Measurements from ENCODE around the gene LDB2.

Gene LDB2

GRCh38 chr4:16867827-16868226 lies 30.6 kb downstream of the LDB2 start:
- H3K4me3 ChIP-seq (ENCODE audit: low read length) = no peak overlapping the region
- no peak for DNase-seq (ENCODE audit: low read depth)
- TF ChIP-seq, protein P1, sequence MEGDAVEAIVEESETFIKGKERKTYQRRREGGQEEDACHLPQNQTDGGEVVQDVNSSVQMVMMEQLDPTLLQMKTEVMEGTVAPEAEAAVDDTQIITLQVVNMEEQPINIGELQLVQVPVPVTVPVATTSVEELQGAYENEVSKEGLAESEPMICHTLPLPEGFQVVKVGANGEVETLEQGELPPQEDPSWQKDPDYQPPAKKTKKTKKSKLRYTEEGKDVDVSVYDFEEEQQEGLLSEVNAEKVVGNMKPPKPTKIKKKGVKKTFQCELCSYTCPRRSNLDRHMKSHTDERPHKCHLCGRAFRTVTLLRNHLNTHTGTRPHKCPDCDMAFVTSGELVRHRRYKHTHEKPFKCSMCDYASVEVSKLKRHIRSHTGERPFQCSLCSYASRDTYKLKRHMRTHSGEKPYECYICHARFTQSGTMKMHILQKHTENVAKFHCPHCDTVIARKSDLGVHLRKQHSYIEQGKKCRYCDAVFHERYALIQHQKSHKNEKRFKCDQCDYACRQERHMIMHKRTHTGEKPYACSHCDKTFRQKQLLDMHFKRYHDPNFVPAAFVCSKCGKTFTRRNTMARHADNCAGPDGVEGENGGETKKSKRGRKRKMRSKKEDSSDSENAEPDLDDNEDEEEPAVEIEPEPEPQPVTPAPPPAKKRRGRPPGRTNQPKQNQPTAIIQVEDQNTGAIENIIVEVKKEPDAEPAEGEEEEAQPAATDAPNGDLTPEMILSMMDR (conservative IDR thresholded peaks at IDR 0.05; ENCODE audit: low read depth, low read length) = no peak

GRCh38 chr4:16866974-16867373 lies 31.5 kb downstream of the LDB2 start:
- TF ChIP-seq, protein P1 (conservative IDR thresholded peaks at IDR 0.05; ENCODE audit: low read depth, low read length) = no peak
- DNase-seq (ENCODE audit: low read depth) = no peak
- no peak overlapping the region for H3K4me3 ChIP-seq (ENCODE audit: low read length)

GRCh38 chr4:16865897-16866283 lies 32.6 kb downstream of the LDB2 start:
- TF ChIP-seq, protein P1 (conservative IDR thresholded peaks at IDR 0.05; ENCODE audit: low read depth, low read length) = no peak
- no peak overlapping the region for H3K4me3 ChIP-seq (ENCODE audit: low read length)

DNA sequence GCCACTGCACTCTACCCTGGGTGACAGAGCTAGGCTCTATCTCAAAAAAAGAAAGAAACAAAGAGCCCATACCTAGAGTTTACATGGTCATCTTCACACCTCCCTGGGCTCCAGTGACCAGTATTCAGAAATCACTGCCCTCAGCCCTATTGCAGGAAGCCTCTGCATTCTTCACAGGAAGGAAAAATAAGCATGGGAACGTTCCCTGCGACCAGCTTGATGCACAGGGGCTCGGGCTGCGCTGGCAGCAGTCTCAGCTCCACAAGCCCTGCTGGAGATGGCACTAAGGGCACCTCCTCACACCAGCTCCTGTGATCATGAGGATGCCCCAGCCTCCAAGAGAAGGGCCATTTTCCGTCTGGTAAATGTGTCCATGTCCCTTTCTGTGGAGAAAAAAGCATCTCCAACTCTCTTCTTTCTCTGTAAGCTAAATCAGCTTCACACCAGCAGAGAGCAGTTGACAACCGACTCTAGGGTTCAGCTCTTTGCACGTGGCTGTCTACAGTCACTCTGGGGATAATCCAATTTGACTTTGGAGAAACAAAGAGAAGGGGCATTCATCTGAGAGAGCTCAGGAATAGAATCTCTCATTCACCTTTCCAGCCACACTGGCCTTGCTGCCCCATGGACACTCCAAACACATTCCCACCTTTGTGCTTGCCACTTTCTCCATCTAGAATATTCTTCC lies 33.1 kb downstream of the LDB2 start:
- DNase-seq (ENCODE audit: low read depth) = no peak
- TF ChIP-seq, protein P1 (conservative IDR thresholded peaks at IDR 0.05; ENCODE audit: low read depth, low read length) = no peak

More at GRCh38 chr4:16865897-16866283, 32.6 kb downstream of the LDB2 start:
- DNase-seq (ENCODE audit: low read depth) = no peak

GRCh38 chr4:16864199-16864598 lies 34.2 kb downstream of the LDB2 start:
- no peak overlapping the region for H3K4me3 ChIP-seq (ENCODE audit: low read length)
- DNase-seq (ENCODE audit: low read depth) = no peak
- TF ChIP-seq, protein P1 (conservative IDR thresholded peaks at IDR 0.05; ENCODE audit: low read depth, low read length) = no peak

More for the DNA sequence above, 33.1 kb downstream of the LDB2 start:
- no peak overlapping the region for H3K4me3 ChIP-seq (ENCODE audit: low read length)

- TF ChIP-seq, protein P1 (conservative IDR thresholded peaks at IDR 0.05; ENCODE audit: low read depth, low read length) = no peak
- no peak overlapping the region for H3K4me3 ChIP-seq (ENCODE audit: low read length)
- DNase-seq (ENCODE audit: low read depth) = no peak
Observed at GRCh38 chr4:16862697-16863096, 35.7 kb downstream of the LDB2 start.

DNA sequence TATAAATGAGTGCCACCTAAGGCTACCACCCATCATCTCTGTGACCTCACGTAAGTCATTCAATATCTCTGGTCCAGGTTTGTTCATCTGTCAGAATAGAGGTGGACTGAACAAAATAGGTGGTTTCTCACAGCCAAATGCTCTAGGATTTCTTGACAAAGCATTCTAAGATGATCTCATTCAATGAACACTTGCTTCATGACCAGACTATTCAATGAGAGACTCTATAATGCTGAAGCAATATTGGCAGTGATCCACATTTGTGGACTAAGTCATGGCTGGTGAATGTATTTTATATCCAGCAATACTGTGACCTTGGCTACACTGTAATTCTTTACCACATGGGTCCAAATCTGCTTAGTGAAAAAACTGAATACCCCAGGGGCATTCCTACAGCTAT lies 37.9 kb downstream of the LDB2 start:
- no peak overlapping the region for H3K4me3 ChIP-seq (ENCODE audit: low read length)
- DNase-seq (ENCODE audit: low read depth) = peak; percentile 54
- TF ChIP-seq, protein P1 (conservative IDR thresholded peaks at IDR 0.05; ENCODE audit: low read depth, low read length) = no peak
